ENCODE data around the gene TRIM33. TPM values are rescaled to one million over a fixed set of nuclear protein-coding genes. Genes with fewer than 3 reads are reported as not detected.

TRIM33 gene
- total and polyA plus RNA-seq, 2 donors (not counting 1 experiment from before 2014, with no cell fraction given), result 17.8 to 21.5 TPM

DNA sequence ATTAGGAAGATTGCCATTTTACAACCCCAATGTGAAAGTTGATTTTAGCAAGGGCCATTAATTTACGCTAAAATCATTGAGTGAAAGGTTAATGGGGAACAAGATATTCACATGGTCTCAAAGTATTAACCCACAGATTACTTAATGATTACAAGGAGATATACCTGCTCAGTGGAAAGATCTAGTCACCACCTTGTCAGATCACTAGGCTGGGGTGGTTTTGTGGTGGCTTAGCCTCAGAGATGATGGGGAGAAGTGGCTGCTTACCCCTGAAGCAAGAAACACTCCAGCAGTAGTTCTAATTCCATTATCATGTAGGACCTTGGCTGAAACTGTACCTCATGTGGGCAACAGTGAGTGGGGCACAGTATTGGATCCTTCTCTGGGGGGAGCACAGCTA lies 20.1 kb upstream of the TRIM33 start:
- no peaks in the 10 kb centered on the region for H4K20me1 ChIP-seq (ENCODE audit: control insufficient read depth, extremely low read depth, insufficient read depth, low read length)
- H3K4me1 ChIP-seq (ENCODE audit: control insufficient read depth, extremely low read depth, insufficient read depth, low read length), result no peaks in the 10 kb centered on the region

DNA sequence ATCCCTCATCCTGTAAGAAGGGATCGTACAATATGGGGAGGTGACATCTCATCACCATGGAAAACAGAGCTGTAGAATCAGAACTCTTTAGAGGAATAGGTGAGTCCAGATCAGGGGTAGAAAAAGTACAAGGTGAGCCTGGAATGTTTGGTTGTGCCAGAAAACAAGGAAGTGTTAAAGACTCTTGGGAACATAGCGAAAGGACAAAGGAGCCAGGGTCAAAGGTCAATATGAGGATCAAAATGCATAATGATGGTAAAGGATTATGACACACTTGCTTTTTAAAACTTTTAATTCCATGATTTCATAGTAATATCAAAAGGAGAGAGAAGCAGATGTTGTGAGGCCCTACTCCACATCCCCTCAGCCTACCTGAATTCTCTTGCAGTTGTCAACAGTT lies 19.2 kb upstream of the TRIM33 start:
- Histone ChIP-seq H3K79me2 (ENCODE audit: control insufficient read depth, insufficient read depth, low read length) (no peaks in the 10 kb centered on the region), H3K4me1 (ENCODE audit: control insufficient read depth, extremely low read depth, insufficient read depth, low read length) (no peaks in the 10 kb centered on the region), H4K20me1 (ENCODE audit: control insufficient read depth, extremely low read depth, insufficient read depth, low read length) (no peaks in the 10 kb centered on the region), H3K9ac (ENCODE audit: insufficient read depth, low read length) (no peak overlapping the region), H3K27me3 (ENCODE audit: control insufficient read depth, insufficient read depth, low read length) (no peaks in the 10 kb centered on the region), H3K9me3 (ENCODE audit: control insufficient read depth, insufficient read depth, low read depth, low read length) (no peaks in the 10 kb centered on the region), H3K4me3 (replicated peaks in 1 of 4; ENCODE audit: control extremely low read depth in 1 of 4, insufficient read depth in 1 of 4, low read depth in 3 of 4, low read length in 4 of 4) (no peak overlapping the region), H3K36me3 (ENCODE audit: control insufficient read depth, insufficient read depth, low read length) (no peaks in the 10 kb centered on the region), H3K4me2 (ENCODE audit: extremely low read depth, insufficient read depth, low read length) (no peak overlapping the region), H2AFZ (ENCODE audit: low read length) (no peak overlapping the region), H3K27ac (ENCODE audit: insufficient read depth, low read length) (no peak overlapping the region)
- no peak for DNase-seq (ENCODE audit: low read depth in 2 of 2)
- no peak for TF ChIP-seq CTCF (conservative IDR thresholded peaks at IDR 0.05 in 1 of 2, IDR thresholded peaks at IDR 0.05 in 1 of 2; ENCODE audit: low read depth in 1 of 2, low read length in 2 of 2)
- no peak for TF ChIP-seq EZH2 (IDR thresholded peaks at IDR 0.05; ENCODE audit: low read length, missing control alignments)

More for the DNA sequence above, 20.1 kb upstream of the TRIM33 start:
- no peak for DNase-seq (ENCODE audit: low read depth in 2 of 2)
- Histone ChIP-seq H3K4me3 (replicated peaks in 1 of 4; ENCODE audit: control extremely low read depth in 1 of 4, insufficient read depth in 1 of 4, low read depth in 3 of 4, low read length in 4 of 4) (no peak overlapping the region), H3K27ac (ENCODE audit: insufficient read depth, low read length) (no peak overlapping the region), H3K36me3 (ENCODE audit: control insufficient read depth, insufficient read depth, low read length) (no peaks in the 10 kb centered on the region), H3K9me3 (ENCODE audit: control insufficient read depth, insufficient read depth, low read depth, low read length) (no peaks in the 10 kb centered on the region), H3K27me3 (ENCODE audit: control insufficient read depth, insufficient read depth, low read length) (no peaks in the 10 kb centered on the region), H3K9ac (ENCODE audit: insufficient read depth, low read length) (no peak overlapping the region), H3K4me2 (ENCODE audit: extremely low read depth, insufficient read depth, low read length) (no peak overlapping the region), H3K79me2 (ENCODE audit: control insufficient read depth, insufficient read depth, low read length) (no peaks in the 10 kb centered on the region), H2AFZ (ENCODE audit: low read length) (no peak overlapping the region)
- TF ChIP-seq CTCF (conservative IDR thresholded peaks at IDR 0.05 in 1 of 2, IDR thresholded peaks at IDR 0.05 in 1 of 2; ENCODE audit: low read depth in 1 of 2, low read length in 2 of 2) (no peak), EZH2 (IDR thresholded peaks at IDR 0.05; ENCODE audit: low read length, missing control alignments) (no peak)

- H3K4me1 ChIP-seq (ENCODE audit: control insufficient read depth, extremely low read depth, insufficient read depth, low read length), result no peaks in the 10 kb centered on the region
- H3K4me3 ChIP-seq (replicated peaks in 1 of 4; ENCODE audit: control extremely low read depth in 1 of 4, insufficient read depth in 1 of 4, low read depth in 3 of 4, low read length in 4 of 4), result no peak overlapping the region
- no peak for TF ChIP-seq EZH2 (IDR thresholded peaks at IDR 0.05; ENCODE audit: low read length, missing control alignments)
- TF ChIP-seq CTCF (conservative IDR thresholded peaks at IDR 0.05 in 1 of 2, IDR thresholded peaks at IDR 0.05 in 1 of 2; ENCODE audit: low read depth in 1 of 2, low read length in 2 of 2), result no peak
- no peak overlapping the region for H3K9ac ChIP-seq (ENCODE audit: insufficient read depth, low read length)
- H2AFZ ChIP-seq (ENCODE audit: low read length), result no peak overlapping the region
- no peak overlapping the region for H3K27ac ChIP-seq (ENCODE audit: insufficient read depth, low read length)
- no peaks in the 10 kb centered on the region for H3K27me3 ChIP-seq (ENCODE audit: control insufficient read depth, insufficient read depth, low read length)
- no peaks in the 10 kb centered on the region for H4K20me1 ChIP-seq (ENCODE audit: control insufficient read depth, extremely low read depth, insufficient read depth, low read length)
- no peak overlapping the region for H3K4me2 ChIP-seq (ENCODE audit: extremely low read depth, insufficient read depth, low read length)
- no peaks in the 10 kb centered on the region for H3K9me3 ChIP-seq (ENCODE audit: control insufficient read depth, insufficient read depth, low read depth, low read length)
- no peaks in the 10 kb centered on the region for H3K79me2 ChIP-seq (ENCODE audit: control insufficient read depth, insufficient read depth, low read length)
- DNase-seq (ENCODE audit: low read depth in 2 of 2), result no peak
- no peaks in the 10 kb centered on the region for H3K36me3 ChIP-seq (ENCODE audit: control insufficient read depth, insufficient read depth, low read length)
Observed at GRCh38 chr1:114524944-114525343, 13.9 kb upstream of the TRIM33 start.

Measured in fibroblast of lung (primary cell).